EH (cell line): ENCODE measurements around the gene CTPS2.

ENCODE experiments used
- DNase-seq: peaks from one replicate; pipeline ENCODE4 v3.0.0-alpha.2; 2015; ENCODE audit warnings: low read depth

Gene CTPS2

DNA sequence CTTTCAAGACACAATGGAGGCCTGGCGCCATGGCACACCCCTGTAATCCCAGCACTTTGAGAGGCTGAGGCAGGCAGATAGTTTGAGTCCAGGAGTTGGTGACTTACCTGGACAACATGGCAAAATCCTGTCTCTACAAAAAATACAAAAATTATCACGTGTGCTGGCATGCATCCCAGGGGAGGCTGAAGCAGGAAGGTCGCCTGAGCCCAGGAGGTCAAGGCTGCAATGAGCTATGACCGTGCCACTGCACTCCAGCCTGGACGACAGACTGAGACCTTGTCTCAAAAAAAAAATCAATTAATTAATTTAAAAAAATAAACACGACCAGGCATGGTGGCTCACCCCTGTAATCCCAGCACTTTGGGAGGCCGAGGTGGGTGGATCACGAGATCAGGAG is 2.0 kb upstream of the CTPS2 start:
- no peak for DNase-seq

- peak; percentile 13 for DNase-seq
Observed at GRCh38 chrX:16711893-16712547, 449 bp downstream of the CTPS2 start.

- no peak for DNase-seq
Observed at GRCh38 chrX:16711219-16711811, 1.2 kb downstream of the CTPS2 start.

GRCh38 chrX:16708016-16708415 is 4.5 kb downstream of the CTPS2 start:
- no peak for DNase-seq

DNA sequence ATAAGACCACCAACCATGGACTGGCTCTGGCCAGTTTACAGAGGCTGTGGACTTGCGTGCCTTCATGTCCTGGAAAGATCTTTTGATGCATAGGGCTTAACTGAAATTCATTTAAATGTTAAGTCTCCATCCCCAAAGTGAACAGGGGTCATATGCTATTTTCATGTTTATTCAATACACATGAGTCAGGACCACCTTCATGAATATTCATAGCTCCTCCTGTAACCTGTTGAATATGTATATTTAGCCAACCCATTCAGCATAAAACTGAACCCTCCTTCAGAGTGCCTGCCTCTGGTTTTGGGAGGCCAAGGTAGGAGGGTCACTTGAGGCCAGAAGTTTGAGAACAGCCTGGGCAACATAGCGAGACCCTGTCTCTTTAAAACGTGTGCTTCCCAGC is 7.1 kb downstream of the CTPS2 start:
- DNase-seq = no peak

DNA sequence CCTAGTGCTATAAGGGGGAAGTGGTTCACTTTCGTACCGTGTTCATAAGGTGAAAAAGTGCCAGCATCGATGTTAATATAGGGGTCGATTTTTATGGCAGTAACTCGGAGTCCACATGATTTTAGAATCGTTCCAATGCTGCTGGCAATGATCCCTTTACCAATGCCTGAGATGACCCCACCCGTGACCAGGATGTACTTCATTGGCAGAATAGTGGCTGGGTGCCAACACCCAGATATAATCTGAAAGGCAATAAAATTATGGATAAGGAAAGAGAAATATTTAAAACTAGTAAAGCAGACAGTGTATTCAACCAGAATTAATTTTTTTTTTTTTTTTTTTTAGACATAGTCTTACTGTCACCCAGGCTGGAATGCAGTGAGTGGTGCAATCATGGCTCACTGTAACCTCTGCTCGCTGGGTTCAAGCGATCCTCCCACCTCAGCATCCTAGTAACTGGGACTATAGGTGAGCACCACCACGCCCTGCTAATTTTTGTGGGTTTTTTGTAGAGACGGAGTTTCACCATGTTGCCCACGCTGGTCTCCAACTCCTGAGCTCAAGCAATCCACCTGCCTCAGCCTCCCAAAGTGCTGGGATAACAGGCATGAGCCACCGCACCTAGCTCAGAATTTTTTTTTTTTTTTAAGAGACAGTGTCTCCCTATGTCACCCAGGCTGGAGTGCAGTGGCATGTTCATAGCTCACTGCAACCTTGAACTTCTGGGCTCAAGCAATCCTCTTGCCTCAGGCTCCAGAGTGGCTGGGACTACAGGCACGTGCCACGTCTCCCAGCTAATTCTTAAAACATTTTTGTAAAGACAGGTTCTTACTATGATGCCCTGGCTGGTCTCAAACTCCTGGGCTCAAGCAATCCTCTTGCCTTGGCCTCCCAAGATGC is 9.5 kb downstream of the CTPS2 start:
- no peak for DNase-seq

- DNase-seq = no peak
Observed at GRCh38 chrX:16700734-16701133, 11.7 kb downstream of the CTPS2 start.

DNA sequence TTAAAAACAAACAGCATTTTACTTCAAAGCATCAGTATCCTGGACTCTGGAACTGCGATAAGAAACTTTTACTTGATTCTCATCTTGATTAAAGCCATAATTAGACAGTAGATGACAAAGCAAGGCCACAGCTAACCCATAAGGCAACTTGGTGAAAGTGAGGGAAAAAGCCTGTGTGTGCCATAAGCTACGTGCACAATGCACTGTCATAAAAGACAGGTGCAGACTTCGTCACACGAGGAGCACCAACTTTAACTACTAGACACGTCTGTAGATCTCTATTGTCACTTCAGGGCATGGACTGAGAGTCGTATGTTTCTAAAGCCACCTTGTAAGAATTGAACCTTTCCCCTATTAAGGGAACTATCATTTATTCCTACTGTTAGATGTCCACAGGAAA is 13.1 kb downstream of the CTPS2 start:
- no peak for DNase-seq

DNA sequence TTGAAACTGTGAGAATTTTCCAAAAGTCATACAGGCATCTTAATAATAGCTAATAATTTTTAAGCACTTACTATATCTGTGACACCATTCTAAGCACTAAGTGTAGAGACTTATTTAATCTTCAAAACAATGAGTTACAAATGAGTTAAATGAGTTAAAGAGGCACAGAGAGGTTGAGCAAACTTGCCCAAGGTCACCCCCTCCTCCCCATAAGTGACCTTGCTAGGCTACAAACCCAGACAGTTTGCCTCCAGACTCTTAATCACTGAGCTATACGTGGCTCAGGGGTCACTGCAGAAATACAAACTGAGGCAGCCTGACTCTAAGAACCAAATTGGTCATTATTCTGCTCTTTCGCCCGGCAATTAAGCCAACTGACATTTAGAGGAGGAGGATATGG is 15.5 kb downstream of the CTPS2 start:
- no peak for DNase-seq

DNA sequence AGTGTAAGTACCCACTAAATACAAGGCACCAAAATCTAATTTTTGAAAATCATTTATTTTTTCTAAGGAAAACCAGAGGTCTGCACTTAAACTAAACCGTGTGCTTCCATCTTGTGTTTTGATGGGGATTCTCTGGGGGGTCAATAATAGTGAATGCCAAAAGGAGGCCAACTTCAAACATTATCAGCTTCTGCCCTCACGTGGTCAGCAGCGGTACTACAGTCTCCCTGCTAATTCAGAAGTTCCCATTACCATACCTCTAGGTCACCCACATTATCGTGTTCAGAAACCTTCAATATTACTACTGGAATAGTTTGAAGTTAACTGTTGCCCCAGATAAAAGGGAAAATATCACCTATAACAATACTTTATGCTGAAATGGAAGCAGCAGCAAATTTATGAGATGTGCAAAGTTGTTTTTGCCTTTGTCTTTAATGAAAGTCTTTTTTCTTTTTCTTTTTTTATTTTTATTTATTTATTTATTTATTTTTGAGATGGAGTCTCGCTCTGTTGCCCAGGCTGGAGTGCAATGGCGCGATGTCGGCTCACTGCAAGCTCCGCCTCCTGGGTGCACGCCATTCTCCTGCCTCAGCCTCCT is 17.3 kb downstream of the CTPS2 start:
- DNase-seq = peak; percentile 50

DNA sequence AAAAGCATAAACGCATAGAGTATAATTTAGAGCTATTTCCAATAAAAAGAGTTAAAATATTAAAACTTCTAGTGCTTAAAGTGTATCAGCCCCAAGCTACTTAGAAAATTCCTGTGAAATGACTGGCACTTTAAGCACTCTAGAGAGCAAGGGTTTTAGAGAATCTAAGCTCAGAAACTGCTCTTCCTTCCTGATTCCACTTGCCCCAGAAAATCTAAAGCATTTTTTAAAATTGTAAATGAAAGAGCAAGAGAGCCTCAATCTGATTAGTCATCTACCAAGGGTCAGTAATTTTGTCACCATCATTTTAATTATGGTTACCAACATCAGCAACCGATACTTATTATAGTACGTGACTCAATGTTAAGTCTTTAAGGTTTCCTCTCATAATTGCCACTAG is 25.0 kb downstream of the CTPS2 start:
- peak; percentile 86 for DNase-seq

- no peak for DNase-seq
Observed at GRCh38 chrX:16683007-16683664, 29.3 kb downstream of the CTPS2 start.

GRCh38 chrX:16678689-16679088 is 33.8 kb downstream of the CTPS2 start:
- no peak for DNase-seq

GRCh38 chrX:16671005-16671404 is 41.5 kb downstream of the CTPS2 start:
- peak; percentile 67 for DNase-seq

DNA sequence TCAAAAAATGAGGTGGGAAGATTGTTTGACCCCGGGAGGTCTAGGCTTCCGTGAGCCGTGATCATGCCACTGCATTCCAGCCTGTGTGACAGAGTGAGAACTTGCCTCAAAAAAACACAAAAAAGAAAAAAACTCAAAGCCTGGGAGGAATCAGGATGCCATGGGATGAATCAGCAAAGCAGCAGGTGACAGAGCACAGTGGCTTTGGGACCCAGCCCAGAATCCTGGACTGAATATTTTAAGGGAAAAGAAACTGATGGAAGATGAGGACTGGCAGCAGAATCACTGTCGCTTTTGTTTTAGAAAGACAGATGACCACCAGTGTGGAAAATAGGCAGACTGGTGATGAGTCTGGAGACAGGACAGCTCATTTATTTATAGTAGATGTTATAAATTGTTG is 45.9 kb downstream of the CTPS2 start:
- peak; percentile 88 for DNase-seq

- DNase-seq = peak; percentile 69
Observed at GRCh38 chrX:16665089-16665488, 47.4 kb downstream of the CTPS2 start.

DNA sequence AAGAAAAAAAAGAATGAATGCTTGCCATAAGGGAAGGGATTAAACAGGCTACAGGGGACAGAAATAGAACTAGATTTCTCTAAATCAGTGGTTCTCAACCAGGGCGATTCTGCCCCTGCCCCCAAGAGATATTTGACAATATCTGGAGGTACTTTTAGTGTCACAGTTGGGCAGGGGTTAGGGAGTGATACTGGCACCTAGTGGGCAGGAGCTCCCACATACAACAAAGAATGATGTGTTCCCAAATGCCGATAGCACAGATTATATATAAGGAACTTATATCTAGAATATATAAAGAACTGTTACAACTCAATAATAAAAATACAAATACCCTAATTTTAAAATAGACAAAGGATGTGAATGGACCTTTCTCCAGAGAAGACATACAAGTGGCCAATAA is 47.8 kb downstream of the CTPS2 start:
- no peak for DNase-seq

DNA sequence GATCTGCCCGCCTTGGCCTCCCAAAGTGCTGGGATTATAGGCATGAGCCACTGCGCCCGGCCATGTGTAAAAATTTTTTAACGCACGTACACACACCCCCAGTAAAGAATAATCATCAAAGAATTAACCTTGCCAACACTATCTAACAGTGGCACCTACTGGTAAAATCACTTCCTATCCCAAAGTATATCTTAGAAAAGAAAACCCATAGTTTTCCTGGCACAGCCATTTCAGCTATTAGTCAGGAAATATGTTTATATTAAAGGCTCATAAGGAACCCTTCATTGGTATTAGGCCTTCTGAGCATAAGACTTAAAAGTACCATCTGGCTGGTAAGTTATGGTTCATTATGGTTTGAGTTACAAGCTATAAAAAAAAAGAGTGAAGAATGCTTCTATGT is 48.4 kb downstream of the CTPS2 start:
- DNase-seq = peak; percentile 51

DNA sequence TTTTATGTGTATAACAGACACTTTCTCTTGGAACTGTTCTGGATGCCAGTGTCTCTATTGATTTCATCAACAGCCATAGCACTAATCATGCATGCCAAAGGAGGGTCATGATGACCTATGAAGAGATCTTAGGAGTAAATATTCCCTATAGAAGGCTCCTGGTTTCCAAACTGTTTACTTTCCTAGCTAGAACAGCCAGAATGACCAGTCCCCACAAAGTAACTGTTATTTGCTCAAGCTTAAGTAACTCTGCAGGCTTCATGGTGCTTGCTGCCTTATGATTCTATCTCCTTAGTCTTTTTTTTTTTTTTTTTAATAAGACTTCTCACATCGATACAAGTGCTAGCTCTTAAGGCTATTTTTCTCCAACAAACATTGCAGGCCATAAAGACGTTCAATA is 50.1 kb downstream of the CTPS2 start:
- DNase-seq = no peak

GRCh38 chrX:16661495-16661894 is 51.0 kb downstream of the CTPS2 start:
- no peak for DNase-seq

- DNase-seq = peak; percentile 38
Observed at GRCh38 chrX:16659321-16659720, 53.1 kb downstream of the CTPS2 start.

- DNase-seq = peak; percentile 68
Observed at GRCh38 chrX:16658284-16658683, 54.2 kb downstream of the CTPS2 start.
